Endodermal cell (in vitro differentiated cells): ENCODE results near the gene VAMP3. TPM values are rescaled to one million over a fixed set of nuclear protein-coding genes. Genes with fewer than 3 reads are reported as not detected.
A peak's percentile ranks its signal among the peaks of the same experiment; 100 is the strongest.

Source experiments
- DNase-seq: peaks from one replicate; pipeline ENCODE4 v3.0.0-alpha.2; 2017
- H3K27ac ChIP-seq: 2 replicates; pipeline ENCODE4 v1.5.1; 2013; ENCODE audit warnings: mild to moderate bottlenecking, low read depth, low read length, moderate library complexity
- H3K27me3 ChIP-seq: 2 replicates; pipeline ENCODE4 v1.6.1; 2013; ENCODE audit warnings: mild to moderate bottlenecking, low read length, moderate library complexity; ENCODE audit not compliant: insufficient read depth, control insufficient read depth, poor library complexity, severe bottlenecking
- H3K36me3 ChIP-seq: 2 replicates; pipeline ENCODE4 v1.7.0; 2013; ENCODE audit warnings: mild to moderate bottlenecking, low read length, moderate library complexity; ENCODE audit not compliant: control insufficient read depth, insufficient read depth
- H3K4me1 ChIP-seq: one replicate; pipeline ENCODE4 v1.7.0; 2013; ENCODE audit warnings: low read length; ENCODE audit not compliant: control insufficient read depth, insufficient read depth
- H3K4me3 ChIP-seq: 2 replicates; pipeline ENCODE4 v1.5.1; 2013; ENCODE audit warnings: mild to moderate bottlenecking, low read length, moderate library complexity
- H3K9ac ChIP-seq: 2 replicates; pipeline ENCODE4 v1.6.1; 2013; ENCODE audit warnings: mild to moderate bottlenecking, low read length, moderate library complexity; ENCODE audit not compliant: poor library complexity, severe bottlenecking; ENCODE audit errors: extremely low read depth
- H3K9me3 ChIP-seq: 2 replicates; pipeline ENCODE4 v1.6.1; 2013; ENCODE audit warnings: mild to moderate bottlenecking, low read length, moderate library complexity; ENCODE audit not compliant: control insufficient read depth
- H3K27ac Mint-ChIP-seq: 2 replicates; pipeline ENCODE4 v1.8.0; 2020; ENCODE audit warnings: mixed read lengths
- H3K27me3 Mint-ChIP-seq: 2 replicates; pipeline ENCODE4 v1.8.0; 2021; ENCODE audit warnings: mild to moderate bottlenecking, mixed read lengths; ENCODE audit not compliant: insufficient read depth
- H3K36me3 Mint-ChIP-seq: 2 replicates; pipeline ENCODE4 v1.8.0; 2020; ENCODE audit warnings: low read depth, mixed read lengths
- H3K4me1 Mint-ChIP-seq: 2 replicates; pipeline ENCODE4 v1.8.0; 2020; ENCODE audit warnings: mixed read lengths
- H3K4me3 Mint-ChIP-seq: 2 replicates; pipeline ENCODE4 v1.8.0; 2020; ENCODE audit warnings: mild to moderate bottlenecking, moderate library complexity, mixed read lengths
- H3K9me3 Mint-ChIP-seq: 2 replicates; pipeline ENCODE4 v1.8.0; 2020; ENCODE audit warnings: mild to moderate bottlenecking, mixed read lengths
- WGBS, 2 experiments: methylation state at CpG; one replicate each; pipeline versions ENCODE4 v1.1.5 to v1.1.7; 2013; ENCODE audit warnings: missing lambda C conversion rate in 2 of 2, mixed read lengths in 1 of 2; ENCODE audit not compliant: insufficient coverage in 1 of 2, insufficient read length in 1 of 2; 5-methylcytosine and 5-hydroxymethylcytosine counted together
- total RNA-seq, 2 donors: library from RNA; stranded (reverse); fragmentation: NEBNext Ultra II Directional in 1 of 2; extraction: Animal tissue kit (Norgen Biotek cat#: 25700) in 1 of 2; gene quantifications; 2 replicates in 1 of 2; 3 replicates in 1 of 2; pipeline ENCODE4 v1.2.1, GENCODE V29; 2021
- TF ChIP-seq, protein P1 (sequence below): fragments of 200-600 bp; sonication (generic); conservative IDR thresholded peaks from 2 replicates; pipeline ENCODE4 v1.5.0; 2021; ENCODE audit warnings: antibody characterized with exemption, mild to moderate bottlenecking

Gene VAMP3
- total RNA-seq, 2 donors from 2014 or later: 53.2 to 60.2 TPM

DNA sequence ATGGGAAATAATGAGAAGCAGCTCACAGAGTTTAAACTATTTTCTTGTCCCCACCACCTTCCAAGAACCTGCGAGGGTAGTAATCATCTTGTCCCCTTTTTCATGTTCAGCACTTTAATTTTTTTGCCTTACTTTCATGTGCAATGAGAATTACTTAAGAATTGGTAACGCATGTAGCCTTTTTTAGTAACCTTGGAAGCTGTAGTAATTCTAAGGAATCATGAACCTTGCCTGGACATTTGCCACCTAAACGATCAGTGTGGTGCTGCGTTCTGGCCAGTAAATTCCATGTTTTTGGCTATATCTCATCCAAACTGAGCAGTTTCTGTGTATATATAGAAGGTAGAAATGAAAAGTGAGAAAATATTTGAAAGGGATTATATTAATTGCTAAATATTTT lies 3.9 kb upstream of the VAMP3 start:
- Histone ChIP-seq H3K4me3 (no peak overlapping the region), H3K27ac (no peak overlapping the region), H3K36me3 (no peaks in the 10 kb centered on the region), H3K9ac (no peak overlapping the region), H3K9me3 (no peaks in the 10 kb centered on the region), H3K27me3 (no peaks in the 10 kb centered on the region), H3K4me1 (peaks cover 3% of the 10 kb centered on the region)
- no peak for DNase-seq
- no peaks in the 10 kb centered on the region for H3K27me3 Mint-ChIP-seq
- no peaks in the 10 kb centered on the region for H3K9me3 Mint-ChIP-seq
- peaks cover 8% of the 10 kb centered on the region for H3K36me3 Mint-ChIP-seq
- WGBS, 2 experiments: 98 to 100% methylated on average over 3 to 4 of the region's 4 CpGs
- H3K27ac Mint-ChIP-seq: no peak overlapping the region
- H3K4me3 Mint-ChIP-seq: no peak overlapping the region
- peaks cover 7% of the 10 kb centered on the region for H3K4me1 Mint-ChIP-seq
- TF ChIP-seq, protein P1, sequence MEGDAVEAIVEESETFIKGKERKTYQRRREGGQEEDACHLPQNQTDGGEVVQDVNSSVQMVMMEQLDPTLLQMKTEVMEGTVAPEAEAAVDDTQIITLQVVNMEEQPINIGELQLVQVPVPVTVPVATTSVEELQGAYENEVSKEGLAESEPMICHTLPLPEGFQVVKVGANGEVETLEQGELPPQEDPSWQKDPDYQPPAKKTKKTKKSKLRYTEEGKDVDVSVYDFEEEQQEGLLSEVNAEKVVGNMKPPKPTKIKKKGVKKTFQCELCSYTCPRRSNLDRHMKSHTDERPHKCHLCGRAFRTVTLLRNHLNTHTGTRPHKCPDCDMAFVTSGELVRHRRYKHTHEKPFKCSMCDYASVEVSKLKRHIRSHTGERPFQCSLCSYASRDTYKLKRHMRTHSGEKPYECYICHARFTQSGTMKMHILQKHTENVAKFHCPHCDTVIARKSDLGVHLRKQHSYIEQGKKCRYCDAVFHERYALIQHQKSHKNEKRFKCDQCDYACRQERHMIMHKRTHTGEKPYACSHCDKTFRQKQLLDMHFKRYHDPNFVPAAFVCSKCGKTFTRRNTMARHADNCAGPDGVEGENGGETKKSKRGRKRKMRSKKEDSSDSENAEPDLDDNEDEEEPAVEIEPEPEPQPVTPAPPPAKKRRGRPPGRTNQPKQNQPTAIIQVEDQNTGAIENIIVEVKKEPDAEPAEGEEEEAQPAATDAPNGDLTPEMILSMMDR: no peak

DNA sequence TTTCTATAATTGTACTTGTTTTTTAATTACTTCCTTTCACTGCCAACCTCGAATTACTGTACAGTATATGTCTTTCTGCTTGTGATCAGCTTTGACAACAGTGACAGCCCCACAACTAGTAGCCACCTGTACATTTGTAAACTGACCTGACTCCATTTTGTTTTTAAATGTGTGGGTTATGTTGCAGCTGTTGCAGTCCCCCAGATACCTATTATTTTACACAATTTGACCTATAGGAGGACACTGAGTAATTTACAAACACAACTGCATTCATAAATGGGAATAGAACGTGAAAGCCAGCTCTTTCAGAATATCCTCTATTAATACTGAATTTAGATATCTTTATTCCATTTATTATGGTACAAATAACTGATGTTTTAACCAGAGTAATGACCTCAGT lies 2.5 kb upstream of the VAMP3 start:
- Mint-ChIP-seq H3K36me3 (peaks cover 18% of the 10 kb centered on the region), H3K9me3 (no peaks in the 10 kb centered on the region), H3K4me1 (peaks cover 10% of the 10 kb centered on the region), H3K27ac (no peak overlapping the region), H3K27me3 (no peaks in the 10 kb centered on the region), H3K4me3 (no peak overlapping the region)
- Histone ChIP-seq H3K9ac (no peak overlapping the region), H3K4me1 (peaks cover 4% of the 10 kb centered on the region), H3K27ac (no peak overlapping the region), H3K9me3 (no peaks in the 10 kb centered on the region), H3K36me3 (peaks cover 9% of the 10 kb centered on the region), H3K4me3 (no peak overlapping the region), H3K27me3 (no peaks in the 10 kb centered on the region)
- DNase-seq: no peak
- 92 to 100% methylated on average over 1 to 2 of the region's 2 CpGs for WGBS, 2 experiments
- TF ChIP-seq, protein P1: no peak

DNA sequence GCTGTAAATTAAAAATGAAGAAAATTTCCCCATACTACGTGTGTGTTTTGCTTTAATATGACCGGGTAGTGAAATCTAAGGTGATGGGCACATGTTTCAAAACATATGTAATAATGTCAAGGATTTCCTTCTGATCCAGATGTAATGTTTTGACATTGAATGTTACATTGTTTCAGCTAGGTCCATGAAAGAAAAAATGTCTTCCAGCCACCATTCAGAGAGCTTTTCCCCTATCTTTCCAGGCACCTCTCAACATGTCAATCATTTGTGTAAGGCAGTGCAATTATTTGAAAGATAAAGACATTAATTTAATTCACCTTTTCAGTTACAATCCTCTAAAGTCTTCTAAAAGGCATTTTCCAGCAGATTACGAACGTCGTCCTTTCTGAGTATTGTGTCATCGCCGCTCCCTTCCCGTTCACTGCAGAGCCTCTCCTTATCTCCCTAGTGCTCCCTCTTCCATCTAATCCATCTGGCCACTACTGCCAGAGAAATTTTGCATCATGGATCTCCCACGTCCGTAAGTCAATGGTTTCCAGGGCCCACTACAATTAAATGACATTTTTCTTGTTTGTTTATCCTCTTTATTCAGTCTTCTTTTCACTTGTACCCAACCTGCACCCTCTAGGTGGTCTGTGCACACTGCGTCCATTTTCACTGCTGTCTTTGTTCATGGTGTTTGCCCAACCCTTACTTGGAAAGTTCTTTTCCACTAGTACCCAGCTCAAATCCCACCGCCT lies 1.3 kb upstream of the VAMP3 start:
- Mint-ChIP-seq H3K27me3 (no peaks in the 10 kb centered on the region), H3K36me3 (peaks cover 31% of the 10 kb centered on the region), H3K27ac (no peak overlapping the region), H3K4me3 (no peak overlapping the region), H3K4me1 (peaks cover 10% of the 10 kb centered on the region), H3K9me3 (no peaks in the 10 kb centered on the region)
- peaks cover 21% of the 10 kb centered on the region for H3K36me3 ChIP-seq
- WGBS, 2 experiments: 93 to 96% methylated on average over 11 to 12 of the region's 12 CpGs
- no peaks in the 10 kb centered on the region for H3K9me3 ChIP-seq
- no peak overlapping the region for H3K9ac ChIP-seq
- DNase-seq: no peak
- H3K27ac ChIP-seq: no peak overlapping the region
- peaks cover 4% of the 10 kb centered on the region for H3K4me1 ChIP-seq
- TF ChIP-seq, protein P1: no peak
- no peaks in the 10 kb centered on the region for H3K27me3 ChIP-seq
- peak overlapping the region; percentile 97 for H3K4me3 ChIP-seq
